ENCODE data around the gene WDFY1. TPM values are rescaled to one million over a fixed set of nuclear protein-coding genes. Genes with fewer than 3 reads are reported as not detected.

WDFY1 gene
- total RNA-seq, 1 experiment from 2014 or later: 120 TPM

GRCh38 chr2:223860809-223861738 is 84.1 kb downstream of the WDFY1 start:
- DNase-seq (ENCODE audit: low read depth): peak; percentile 84

- no peak for DNase-seq (ENCODE audit: low read depth)
Measured at GRCh38 chr2:223859070-223859469, 86.1 kb downstream of the WDFY1 start.

- no peak for DNase-seq (ENCODE audit: low read depth)
Measured at GRCh38 chr2:223856584-223856983, 88.6 kb downstream of the WDFY1 start.

GRCh38 chr2:223856021-223856420 is 89.1 kb downstream of the WDFY1 start:
- DNase-seq (ENCODE audit: low read depth): no peak

DNA sequence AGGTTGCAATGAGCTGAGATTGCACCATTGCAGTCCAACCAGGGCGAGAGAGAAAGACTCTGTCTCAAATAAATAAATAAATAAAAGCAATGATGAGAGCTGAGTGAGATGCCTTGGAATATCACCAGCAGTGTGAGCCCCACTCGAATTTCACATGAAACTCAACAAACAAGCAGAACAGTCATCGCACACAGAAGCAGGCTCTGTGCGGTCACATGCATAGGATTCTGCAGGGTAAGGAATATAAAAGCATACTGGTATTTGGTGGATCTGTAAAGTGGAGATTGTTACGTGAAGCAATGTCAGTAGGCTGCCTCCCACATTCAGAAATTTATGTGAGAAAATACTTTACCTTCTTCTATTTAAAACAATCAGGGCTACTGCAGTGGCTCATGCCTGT is 89.7 kb downstream of the WDFY1 start:
- no peak for DNase-seq (ENCODE audit: low read depth)

DNA sequence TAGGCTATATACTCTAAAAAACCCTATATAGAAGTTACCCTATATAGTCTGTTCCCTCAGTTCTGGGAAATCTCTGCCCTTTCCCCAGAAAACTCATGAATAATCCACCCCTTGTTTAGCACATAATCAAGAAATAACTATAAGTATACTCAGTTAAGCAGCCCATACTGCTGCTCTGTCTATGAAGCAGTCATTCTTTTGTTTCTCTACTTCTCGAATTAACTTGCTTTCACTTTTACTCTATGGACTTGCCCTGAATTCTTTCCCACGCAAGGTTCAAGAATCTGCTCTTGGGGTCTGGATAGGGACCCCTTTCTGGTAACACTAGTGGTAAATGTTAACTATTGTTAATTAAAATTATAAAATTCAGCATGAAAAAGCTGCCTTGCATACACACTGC is 90.4 kb downstream of the WDFY1 start:
- DNase-seq (ENCODE audit: low read depth): no peak

- DNase-seq (ENCODE audit: low read depth): peak; percentile 55
Measured at GRCh38 chr2:223853425-223853837, 91.7 kb downstream of the WDFY1 start.

DNA sequence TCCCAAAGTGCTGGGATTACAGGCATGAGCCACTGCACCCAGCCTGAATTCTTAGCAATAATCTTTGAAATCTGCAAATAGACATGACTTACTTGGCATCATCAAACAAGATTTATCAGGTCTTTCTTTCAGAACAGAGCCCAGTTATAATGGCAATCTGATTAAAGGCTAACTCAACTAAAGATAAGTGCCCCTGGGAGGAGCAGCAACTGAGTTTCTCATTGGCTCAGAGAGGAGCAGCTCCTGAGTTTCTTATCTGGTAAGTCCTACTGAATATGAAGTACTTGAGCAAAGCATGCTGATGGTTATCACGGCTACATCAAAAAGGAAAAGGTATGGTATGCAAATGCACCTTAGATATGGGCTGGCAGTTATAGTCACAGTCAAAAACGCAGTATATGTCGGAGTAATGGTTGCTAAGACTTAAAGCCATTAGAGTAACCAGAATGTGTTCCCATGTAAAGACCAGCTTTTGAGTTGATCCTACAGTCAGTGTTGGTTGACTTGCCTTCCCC is 92.8 kb downstream of the WDFY1 start:
- DNase-seq (ENCODE audit: low read depth): no peak

- no peak for DNase-seq (ENCODE audit: low read depth)
Measured at GRCh38 chr2:223847410-223847809, 97.7 kb downstream of the WDFY1 start.

- DNase-seq (ENCODE audit: low read depth): peak; percentile 69
Measured at GRCh38 chr2:223846515-223846914, 98.6 kb downstream of the WDFY1 start.

GRCh38 chr2:223841436-223842190 is 103.5 kb downstream of the WDFY1 start:
- no peak for DNase-seq (ENCODE audit: low read depth)

- DNase-seq (ENCODE audit: low read depth): peak; percentile 38
Measured at GRCh38 chr2:223837287-223838061, 107.7 kb downstream of the WDFY1 start, which contains the start of gene AP1S3. Gene AP1S3, minus strand, starts transcription at chr2:223837582. Its CDS starts 132 bp downstream, at chr2:223837450.

DNA sequence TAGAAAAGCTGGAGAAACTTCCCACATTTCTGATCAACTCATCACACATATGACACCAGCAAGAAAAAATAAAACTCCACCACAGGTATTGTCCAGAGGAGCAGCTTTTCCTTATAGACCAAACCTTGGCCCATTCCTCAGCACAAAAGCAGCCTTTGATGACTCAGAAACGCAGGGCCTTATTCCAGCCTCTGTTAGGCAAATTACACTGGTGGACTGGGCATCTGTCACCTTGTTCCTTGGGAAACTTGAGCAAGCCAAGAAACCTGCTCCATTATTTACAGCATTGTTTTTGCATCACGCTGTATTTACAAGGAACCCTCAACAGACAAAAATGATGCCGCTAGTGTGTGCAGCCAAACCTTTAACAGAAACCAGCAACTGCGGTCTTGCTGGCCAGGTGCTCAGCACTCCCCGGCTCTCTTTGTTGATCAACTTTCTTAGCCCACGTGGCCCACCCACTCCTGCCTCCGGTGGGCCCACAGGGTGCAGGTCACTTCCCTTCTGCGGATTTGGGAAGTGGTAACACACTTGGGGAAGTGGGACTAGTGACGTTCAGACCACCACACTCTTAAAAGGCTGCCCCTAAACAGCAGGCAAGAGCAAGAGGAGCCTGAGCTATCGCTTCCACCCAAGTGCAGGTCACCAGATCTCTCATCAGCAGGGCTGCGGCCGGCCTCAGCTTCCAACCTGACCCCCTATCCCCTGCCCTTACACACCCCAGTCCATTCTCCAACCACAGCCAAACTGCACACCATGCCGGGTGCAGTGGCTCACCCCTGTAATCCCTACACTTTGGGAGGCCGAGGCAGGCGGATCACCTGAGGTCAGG is 109.2 kb downstream of the WDFY1 start:
- DNase-seq (ENCODE audit: low read depth): peak; percentile 20

- no peak for DNase-seq (ENCODE audit: low read depth)
Measured at GRCh38 chr2:223834431-223834830, 110.7 kb downstream of the WDFY1 start.

DNA sequence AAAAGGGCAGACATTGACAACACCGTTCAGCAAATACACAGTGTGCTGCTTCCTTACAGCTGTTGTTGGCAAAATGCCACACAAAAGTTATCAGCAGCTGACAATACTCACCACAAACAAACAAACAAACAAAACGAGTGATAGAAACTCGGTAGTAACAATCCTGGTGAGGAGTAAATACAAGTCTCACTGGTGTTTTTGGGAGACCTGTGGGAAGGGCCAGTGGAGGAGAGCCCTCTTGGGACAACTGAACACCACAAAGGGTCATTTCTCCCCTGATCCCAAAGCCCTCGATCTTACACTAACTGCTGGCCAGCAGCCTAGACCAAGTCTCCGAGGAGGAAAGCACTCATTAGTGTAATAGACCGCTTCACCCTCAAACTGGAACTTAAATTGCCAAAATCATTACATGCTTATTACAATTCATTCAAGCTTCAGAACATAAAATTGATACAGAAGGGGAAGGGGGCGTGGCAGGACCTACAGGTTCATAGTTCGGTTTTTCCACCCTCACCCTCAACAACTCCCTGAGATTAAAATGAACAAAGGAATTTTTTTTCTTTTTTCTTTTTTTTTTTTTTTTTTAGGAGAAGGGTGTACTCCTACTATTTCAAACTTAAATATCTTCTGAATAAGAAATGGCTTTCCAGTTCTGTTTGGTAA is 112.8 kb downstream of the WDFY1 start:
- no peak for DNase-seq (ENCODE audit: low read depth)

- no peak for DNase-seq (ENCODE audit: low read depth)
Measured at GRCh38 chr2:223829128-223829527, 116.0 kb downstream of the WDFY1 start.

DNA sequence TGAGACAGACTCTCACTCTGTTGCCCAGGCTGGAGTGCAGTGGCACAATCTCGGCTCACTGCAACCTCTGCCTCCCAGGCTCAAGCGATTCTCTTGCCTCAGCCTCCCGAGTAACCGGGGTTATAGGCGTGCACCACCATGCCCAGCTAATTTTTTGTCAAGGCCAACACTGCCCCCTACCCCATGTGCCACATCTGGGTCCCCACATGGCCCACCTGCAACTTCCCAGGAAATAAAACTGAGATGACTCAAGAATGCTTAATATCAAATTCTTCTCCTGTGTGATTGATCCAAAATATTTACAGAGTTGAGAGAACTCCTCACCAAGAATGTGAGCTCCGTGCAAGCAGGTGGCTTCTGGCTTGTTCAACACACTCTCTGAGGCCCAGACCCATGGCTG is 116.8 kb downstream of the WDFY1 start:
- DNase-seq (ENCODE audit: low read depth): no peak

- no peak for DNase-seq (ENCODE audit: low read depth)
Measured at GRCh38 chr2:223826995-223827394, 118.1 kb downstream of the WDFY1 start.
